Vagina (tissue), 2 donors: Measurements from ENCODE around the gene TNFRSF25. TPM values are rescaled to one million over a fixed set of nuclear protein-coding genes. Genes with fewer than 3 reads are reported as not detected.

Source experiments
- DNase-seq, 2 donors: peaks; one replicate each; pipeline ENCODE4 v3.0.0-alpha.2; 2017; ENCODE audit errors: extremely low spot score in 2 of 2
- H3K27ac ChIP-seq: fragments of 200-600 bp; sonication (generic); one replicate; pipeline ENCODE4 v1.5.1; 2019
- H3K27me3 ChIP-seq: fragments of 200-600 bp; sonication (generic); one replicate; pipeline ENCODE4 v1.5.1; 2019
- H3K36me3 ChIP-seq, 2 donors: fragments of 200-600 bp; sonication (generic); one replicate each; pipeline ENCODE4 v1.5.1; 2017 to 2019
- H3K4me1 ChIP-seq: fragments of 200-600 bp; sonication (generic); one replicate; pipeline ENCODE4 v1.5.1; 2019
- H3K4me3 ChIP-seq, 2 donors: fragments of 200-600 bp; sonication (generic); 1 replicate in 1 of 2; 2 replicates in 1 of 2; pipeline ENCODE4 v1.5.1; 2016 to 2019
- H3K9me3 ChIP-seq: fragments of 200-600 bp; sonication (generic); one replicate; pipeline ENCODE4 v1.5.1; 2019
- CTCF ChIP-seq, 3 experiments: fragments of 450-650 bp in 2 of 3; fragments of 200-600 bp in 1 of 3; sonication (generic) in 1 of 3; IDR thresholded peaks; one replicate each; pipeline ENCODE4 v1.5.1; 2017 to 2019; ENCODE audit warnings: antibody characterized with exemption in 3 of 3, mild to moderate bottlenecking in 2 of 3, moderate library complexity in 2 of 3
- POLR2A ChIP-seq, 2 donors: fragments of 450-650 bp; IDR thresholded peaks; one replicate each; pipeline ENCODE4 v1.6.1; 2017; ENCODE audit warnings: antibody characterized with exemption in 2 of 2, mild to moderate bottlenecking in 2 of 2, moderate library complexity in 2 of 2
- POLR2AphosphoS5 ChIP-seq, 2 donors: sonication (generic); formaldehyde crosslinking; IDR thresholded peaks; one replicate each; pipeline ENCODE4 v1.9.0; 2017; ENCODE audit warnings: antibody characterized with exemption in 2 of 2, mild to moderate bottlenecking in 2 of 2, low read depth in 1 of 2; ENCODE audit not compliant: insufficient read depth in 1 of 2
- intact Hi-C: fragments of 100-400 bp; cut with DNase I; formaldehyde crosslinking; loops from one replicate; pipeline ENCODE4 v1.15.1; 2023
- total RNA-seq: library from RNA; depleted of rRNA; stranded (reverse); fragments of >200 nt; gene quantifications from one replicate; pipeline ENCODE4 v1.2.3, GENCODE V29; 2016

The TNFRSF25 gene
- total RNA-seq, 1 donor from 2014 or later: 32.7 TPM

GRCh38 chr1:6470132-6471085, 4.4 kb upstream of the TNFRSF25 start:
- Histone ChIP-seq H3K27ac (no peak overlapping the region), H3K27me3 (no peaks in the 10 kb centered on the region), H3K9me3 (no peaks in the 10 kb centered on the region), H3K36me3 (peaks cover 0 to 13% of the 10 kb centered on the region in 2 donors), H3K4me1 (no peaks in the 10 kb centered on the region), H3K4me3 (no peak overlapping the region)
- intact Hi-C loops: no loop called here
- TF ChIP-seq CTCF (IDR thresholded peaks at IDR 0.05): no peak
- no peak for TF ChIP-seq POLR2A (IDR thresholded peaks at IDR 0.05)
- TF ChIP-seq POLR2AphosphoS5 (IDR thresholded peaks at IDR 0.05; ENCODE audit: insufficient read depth in 1 of 2, low read depth in 1 of 2): no peak
- DNase-seq: no peak

GRCh38 chr1:6468729-6469461, 2.9 kb upstream of the TNFRSF25 start:
- no peak overlapping the region for H3K4me3 ChIP-seq
- no peak overlapping the region for H3K27ac ChIP-seq
- peaks cover 0 to 10% of the 10 kb centered on the region in 2 donors for H3K36me3 ChIP-seq
- TF ChIP-seq POLR2A (IDR thresholded peaks at IDR 0.05): no peak
- no peak for TF ChIP-seq POLR2AphosphoS5 (IDR thresholded peaks at IDR 0.05; ENCODE audit: insufficient read depth in 1 of 2, low read depth in 1 of 2)
- no peak for TF ChIP-seq CTCF (IDR thresholded peaks at IDR 0.05)
- no peaks in the 10 kb centered on the region for H3K4me1 ChIP-seq
- intact Hi-C loops: no loop called here
- H3K27me3 ChIP-seq: no peaks in the 10 kb centered on the region
- H3K9me3 ChIP-seq: no peaks in the 10 kb centered on the region
- DNase-seq: no peak

GRCh38 chr1:6467744-6468688, 2.0 kb upstream of the TNFRSF25 start:
- H3K27ac ChIP-seq: no peak overlapping the region
- no peaks in the 10 kb centered on the region for H3K27me3 ChIP-seq
- intact Hi-C loops: no loop called here
- H3K4me3 ChIP-seq: no peak overlapping the region
- no peaks in the 10 kb centered on the region for H3K4me1 ChIP-seq
- H3K9me3 ChIP-seq: no peaks in the 10 kb centered on the region
- H3K36me3 ChIP-seq: peaks cover 0 to 7% of the 10 kb centered on the region in 2 donors
- TF ChIP-seq POLR2AphosphoS5 (IDR thresholded peaks at IDR 0.05; ENCODE audit: insufficient read depth in 1 of 2, low read depth in 1 of 2) (no peak), CTCF (IDR thresholded peaks at IDR 0.05) (no peak), POLR2A (IDR thresholded peaks at IDR 0.05) (no peak)
- no peak for DNase-seq

DNA sequence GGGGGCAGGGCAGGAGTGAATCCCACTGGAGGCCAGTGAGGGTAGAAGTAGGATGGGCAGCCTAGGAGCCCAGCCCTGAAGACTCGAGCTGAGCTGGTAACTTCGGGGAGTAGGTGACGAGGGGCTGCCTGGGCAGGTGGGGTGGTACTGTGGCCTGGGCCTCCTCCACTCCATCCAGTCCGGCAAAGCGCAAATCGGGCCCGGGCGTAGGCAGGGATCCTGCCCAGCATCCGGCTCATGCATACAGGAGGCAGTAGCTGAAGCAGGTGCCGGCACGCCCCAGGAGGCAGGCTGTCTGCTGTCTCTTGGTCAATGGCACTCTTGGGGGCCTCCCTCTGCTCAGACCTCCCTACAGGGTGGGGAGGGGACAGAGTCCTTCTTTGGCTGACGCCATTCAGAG, 1.3 kb upstream of the TNFRSF25 start:
- H3K27me3 ChIP-seq: no peaks in the 10 kb centered on the region
- H3K36me3 ChIP-seq: peaks cover 0 to 3% of the 10 kb centered on the region in 2 donors

More for the DNA sequence above, 1.3 kb upstream of the TNFRSF25 start:
- intact Hi-C loops: no loop called here
- Histone ChIP-seq H3K4me1 (no peaks in the 10 kb centered on the region), H3K27ac (no peak overlapping the region), H3K4me3 (no peak overlapping the region), H3K9me3 (no peaks in the 10 kb centered on the region)
- no peak for TF ChIP-seq POLR2A (IDR thresholded peaks at IDR 0.05)
- no peak for TF ChIP-seq POLR2AphosphoS5 (IDR thresholded peaks at IDR 0.05; ENCODE audit: insufficient read depth in 1 of 2, low read depth in 1 of 2)
- TF ChIP-seq CTCF (IDR thresholded peaks at IDR 0.05): no peak
- no peak for DNase-seq
